ENCODE data around the gene NMT2. TPM values are rescaled to one million over a fixed set of nuclear protein-coding genes. Genes with fewer than 3 reads are reported as not detected.

The NMT2 gene
- total and polyA plus RNA-seq, 4 donors, result 9.6 to 19.1 (median 17.0) TPM

DNA sequence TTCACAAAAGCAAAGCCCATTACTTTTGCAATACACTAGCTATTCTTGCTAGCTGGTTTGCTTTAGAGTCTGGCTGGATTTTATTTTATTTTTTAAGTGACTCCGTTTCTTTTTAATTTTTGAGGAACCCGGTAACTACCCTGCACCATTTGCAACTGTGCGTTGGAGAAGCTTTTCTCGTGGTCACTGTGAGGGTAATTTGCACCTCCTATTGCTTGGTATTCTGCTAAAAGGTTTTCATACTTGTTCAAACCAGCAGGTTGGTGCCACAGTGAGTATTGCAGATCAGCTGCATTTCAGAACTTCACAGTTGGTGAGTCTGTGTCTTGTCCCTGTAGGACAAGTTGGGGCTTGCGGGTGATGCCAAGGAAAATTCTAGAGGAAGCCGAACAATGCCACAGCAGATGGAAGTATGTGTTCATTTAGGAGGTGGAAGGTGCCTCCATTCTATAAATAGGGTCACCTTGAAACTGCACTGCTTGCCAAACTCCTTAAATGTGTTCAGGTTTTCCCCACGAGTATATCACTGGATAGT, 3.9 kb upstream of the NMT2 start (continued):
- TF ChIP-seq, protein P1, sequence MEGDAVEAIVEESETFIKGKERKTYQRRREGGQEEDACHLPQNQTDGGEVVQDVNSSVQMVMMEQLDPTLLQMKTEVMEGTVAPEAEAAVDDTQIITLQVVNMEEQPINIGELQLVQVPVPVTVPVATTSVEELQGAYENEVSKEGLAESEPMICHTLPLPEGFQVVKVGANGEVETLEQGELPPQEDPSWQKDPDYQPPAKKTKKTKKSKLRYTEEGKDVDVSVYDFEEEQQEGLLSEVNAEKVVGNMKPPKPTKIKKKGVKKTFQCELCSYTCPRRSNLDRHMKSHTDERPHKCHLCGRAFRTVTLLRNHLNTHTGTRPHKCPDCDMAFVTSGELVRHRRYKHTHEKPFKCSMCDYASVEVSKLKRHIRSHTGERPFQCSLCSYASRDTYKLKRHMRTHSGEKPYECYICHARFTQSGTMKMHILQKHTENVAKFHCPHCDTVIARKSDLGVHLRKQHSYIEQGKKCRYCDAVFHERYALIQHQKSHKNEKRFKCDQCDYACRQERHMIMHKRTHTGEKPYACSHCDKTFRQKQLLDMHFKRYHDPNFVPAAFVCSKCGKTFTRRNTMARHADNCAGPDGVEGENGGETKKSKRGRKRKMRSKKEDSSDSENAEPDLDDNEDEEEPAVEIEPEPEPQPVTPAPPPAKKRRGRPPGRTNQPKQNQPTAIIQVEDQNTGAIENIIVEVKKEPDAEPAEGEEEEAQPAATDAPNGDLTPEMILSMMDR (IDR thresholded peaks at IDR 0.05; ENCODE audit: low read depth, low read length, missing input control), result no peak
- TF ChIP-seq JUND (IDR thresholded peaks at IDR 0.05) (no peak), SP1 (IDR thresholded peaks at IDR 0.05) (no peak), RXRA (IDR thresholded peaks at IDR 0.05) (no peak), EGR1 (IDR thresholded peaks at IDR 0.05; ENCODE audit: low read depth in 2 of 2) (no peak)

DNA sequence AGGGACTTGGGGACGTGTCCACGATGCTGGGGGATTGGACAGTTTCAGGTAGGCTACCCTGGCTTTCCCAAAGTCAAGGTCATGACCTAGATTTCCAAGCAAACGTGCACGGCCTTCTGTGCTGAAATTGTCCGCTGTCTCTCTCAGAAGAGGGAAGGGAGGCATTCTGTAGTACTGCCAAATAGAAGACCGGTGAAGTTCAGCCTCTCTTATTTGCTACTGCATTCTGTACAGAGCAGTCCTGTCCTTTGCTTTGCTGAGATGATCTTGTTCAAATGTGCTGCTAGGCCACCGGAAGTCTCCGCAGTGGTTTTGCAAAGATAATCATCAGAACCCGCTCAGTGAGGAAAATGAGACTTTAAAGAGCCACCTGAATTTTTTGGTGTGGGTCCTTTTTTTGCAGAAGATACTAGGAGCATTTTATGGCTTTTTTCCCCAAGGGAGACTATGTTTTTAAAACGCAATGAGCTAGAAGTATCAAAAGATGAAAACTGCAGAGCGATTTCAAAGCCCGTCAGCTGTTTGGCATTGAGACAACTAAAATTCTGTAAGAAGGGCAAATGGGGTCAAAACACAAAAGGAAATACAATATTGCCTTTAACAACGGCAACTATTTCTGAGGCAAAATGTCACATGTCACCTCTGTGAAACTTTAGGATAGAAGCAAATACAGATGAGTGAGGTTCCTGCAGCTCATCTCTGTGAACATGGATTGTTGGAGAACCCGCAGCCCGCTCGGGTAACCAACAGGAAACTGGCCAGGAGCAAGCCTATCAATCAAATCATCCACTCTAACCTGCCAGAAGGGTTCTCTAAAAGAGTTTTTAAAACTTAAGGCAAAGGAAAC, 1.3 kb upstream of the NMT2 start:
- H3K36me3 ChIP-seq (ENCODE audit: control insufficient read depth in 4 of 4, insufficient read depth in 3 of 4, low read depth in 1 of 4, low read length in 3 of 4), result no peaks in the 10 kb centered on the region
- no peaks in the 10 kb centered on the region for H3K27me3 ChIP-seq (ENCODE audit: control insufficient read depth in 4 of 4, insufficient read depth in 4 of 4, low read length in 3 of 4)
- peak overlapping the region in 1 of 2 donors; percentile 31 for H3K27ac ChIP-seq (ENCODE audit: low read depth in 1 of 2, low read length in 2 of 2)
- peaks cover 2 to 23% (median 15%) of the 10 kb centered on the region in 4 donors for H3K4me1 ChIP-seq (ENCODE audit: control insufficient read depth in 4 of 4, insufficient read depth in 4 of 4, low read length in 3 of 4)
- TF ChIP-seq JUND (IDR thresholded peaks at IDR 0.05), result no peak
- no peak for TF ChIP-seq HNF4A (conservative IDR thresholded peaks at IDR 0.05)
- H3K9ac ChIP-seq (ENCODE audit: low read depth in 1 of 2, low read length in 2 of 2), result no peak overlapping the region
- no peak for DNase-seq (ENCODE audit: low spot score)
- H3K9me3 ChIP-seq (ENCODE audit: control insufficient read depth in 4 of 4, low read length in 3 of 4), result no peaks in the 10 kb centered on the region
- WGBS, result 60% methylated on average over 16 of the region's 16 CpGs
- no peak overlapping the region for H3K4me3 ChIP-seq (ENCODE audit: low read depth in 1 of 3, low read length in 3 of 3)

DNA sequence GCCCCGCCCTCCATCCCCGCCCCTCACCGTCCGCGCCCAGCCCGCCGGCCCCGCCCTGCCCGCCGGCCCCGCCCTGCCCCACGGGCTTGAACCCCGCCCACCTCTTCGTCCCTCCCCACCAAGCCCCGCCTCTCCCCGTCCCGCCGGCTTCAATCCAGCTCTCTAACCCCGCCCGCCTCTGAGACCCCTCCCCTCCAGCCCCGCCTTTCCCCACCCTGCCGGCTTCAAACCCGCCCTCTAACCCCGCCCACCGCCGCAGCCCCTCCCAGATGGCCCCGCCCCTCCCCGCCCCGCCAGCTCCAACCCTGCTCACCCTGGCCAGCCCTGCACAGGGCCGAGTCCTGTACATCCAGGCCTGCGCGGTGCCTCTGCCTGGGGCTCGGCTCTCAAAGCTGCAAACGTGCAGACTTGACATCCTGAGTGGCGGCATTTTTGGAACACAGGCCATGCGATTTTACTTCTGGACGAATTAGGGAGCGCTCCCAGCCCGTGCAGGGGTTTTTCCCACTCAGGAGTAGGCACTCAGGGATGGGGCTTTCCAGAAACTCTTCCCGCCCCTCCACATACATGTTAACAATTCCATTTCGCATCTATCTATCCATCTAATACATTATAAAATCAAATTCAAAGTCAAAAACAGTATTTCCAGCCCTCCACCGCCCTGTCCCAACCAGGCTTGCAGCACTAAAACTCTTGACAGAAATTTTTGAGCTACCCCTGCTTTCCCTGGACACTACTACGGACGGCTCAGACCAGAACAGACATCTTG, 477 bp upstream of the NMT2 start:
- Histone ChIP-seq H3K36me3 (ENCODE audit: control insufficient read depth in 4 of 4, insufficient read depth in 3 of 4, low read depth in 1 of 4, low read length in 3 of 4) (no peaks in the 10 kb centered on the region), H3K4me1 (ENCODE audit: control insufficient read depth in 4 of 4, insufficient read depth in 4 of 4, low read length in 3 of 4) (peaks cover 2 to 23% (median 15%) of the 10 kb centered on the region in 4 donors), H3K9me3 (ENCODE audit: control insufficient read depth in 4 of 4, low read length in 3 of 4) (no peaks in the 10 kb centered on the region), H3K9ac (ENCODE audit: low read depth in 1 of 2, low read length in 2 of 2) (no peak overlapping the region), H3K27me3 (ENCODE audit: control insufficient read depth in 4 of 4, insufficient read depth in 4 of 4, low read length in 3 of 4) (no peaks in the 10 kb centered on the region), H3K27ac (ENCODE audit: low read depth in 1 of 2, low read length in 2 of 2) (peak overlapping the region in 1 of 2 donors; percentile 31), H3K4me3 (ENCODE audit: low read depth in 1 of 3, low read length in 3 of 3) (no peak overlapping the region)
- 14% methylated on average over 38 of the region's 44 CpGs for WGBS
- TF ChIP-seq SP1 (IDR thresholded peaks at IDR 0.05), result peak; percentile 49
- no peak for TF ChIP-seq RXRA (IDR thresholded peaks at IDR 0.05)
- TF ChIP-seq RAD21 (IDR thresholded peaks at IDR 0.05), result peak in 1 of 2 donors; percentile 17
- TF ChIP-seq, protein P2, sequence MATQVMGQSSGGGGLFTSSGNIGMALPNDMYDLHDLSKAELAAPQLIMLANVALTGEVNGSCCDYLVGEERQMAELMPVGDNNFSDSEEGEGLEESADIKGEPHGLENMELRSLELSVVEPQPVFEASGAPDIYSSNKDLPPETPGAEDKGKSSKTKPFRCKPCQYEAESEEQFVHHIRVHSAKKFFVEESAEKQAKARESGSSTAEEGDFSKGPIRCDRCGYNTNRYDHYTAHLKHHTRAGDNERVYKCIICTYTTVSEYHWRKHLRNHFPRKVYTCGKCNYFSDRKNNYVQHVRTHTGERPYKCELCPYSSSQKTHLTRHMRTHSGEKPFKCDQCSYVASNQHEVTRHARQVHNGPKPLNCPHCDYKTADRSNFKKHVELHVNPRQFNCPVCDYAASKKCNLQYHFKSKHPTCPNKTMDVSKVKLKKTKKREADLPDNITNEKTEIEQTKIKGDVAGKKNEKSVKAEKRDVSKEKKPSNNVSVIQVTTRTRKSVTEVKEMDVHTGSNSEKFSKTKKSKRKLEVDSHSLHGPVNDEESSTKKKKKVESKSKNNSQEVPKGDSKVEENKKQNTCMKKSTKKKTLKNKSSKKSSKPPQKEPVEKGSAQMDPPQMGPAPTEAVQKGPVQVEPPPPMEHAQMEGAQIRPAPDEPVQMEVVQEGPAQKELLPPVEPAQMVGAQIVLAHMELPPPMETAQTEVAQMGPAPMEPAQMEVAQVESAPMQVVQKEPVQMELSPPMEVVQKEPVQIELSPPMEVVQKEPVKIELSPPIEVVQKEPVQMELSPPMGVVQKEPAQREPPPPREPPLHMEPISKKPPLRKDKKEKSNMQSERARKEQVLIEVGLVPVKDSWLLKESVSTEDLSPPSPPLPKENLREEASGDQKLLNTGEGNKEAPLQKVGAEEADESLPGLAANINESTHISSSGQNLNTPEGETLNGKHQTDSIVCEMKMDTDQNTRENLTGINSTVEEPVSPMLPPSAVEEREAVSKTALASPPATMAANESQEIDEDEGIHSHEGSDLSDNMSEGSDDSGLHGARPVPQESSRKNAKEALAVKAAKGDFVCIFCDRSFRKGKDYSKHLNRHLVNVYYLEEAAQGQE (IDR thresholded peaks at IDR 0.05), result no peak
- DNase-seq (ENCODE audit: low spot score), result peak; percentile 98
